Colon (tissue), 2 donors: Measurements from ENCODE around the gene UQCR10.

Source experiments
- FAIRE-seq: peaks from 2 replicates; lab custom pipeline; 2012; peaks lifted over from hg19 to GRCh38; lab: Jason Lieb, UNC
- donor health status: control.
- donor health status: control.

Gene UQCR10

GRCh38 chr22:29798318-29798717 lies 31.1 kb downstream of the UQCR10 start:
- no peak for FAIRE-seq

- FAIRE-seq, result no peak
These were observed 31.6 kb downstream of the UQCR10 start for GRCh38 chr22:29798801-29799200.

- no peak for FAIRE-seq
These were observed 32.1 kb downstream of the UQCR10 start for GRCh38 chr22:29799217-29799680.

- no peak for FAIRE-seq
These were observed 34.0 kb downstream of the UQCR10 start for GRCh38 chr22:29801153-29801552.

GRCh38 chr22:29801796-29802195 lies 34.6 kb downstream of the UQCR10 start:
- FAIRE-seq, result no peak

- FAIRE-seq, result no peak
These were observed 36.0 kb downstream of the UQCR10 start for GRCh38 chr22:29803190-29803589.

- no peak for FAIRE-seq
These were observed 37.8 kb downstream of the UQCR10 start for GRCh38 chr22:29804985-29805384.

- no peak for FAIRE-seq
These were observed 39.0 kb downstream of the UQCR10 start for GRCh38 chr22:29806196-29806595.

GRCh38 chr22:29810216-29810615 lies 43.0 kb downstream of the UQCR10 start:
- FAIRE-seq, result no peak

GRCh38 chr22:29811377-29811776 lies 44.2 kb downstream of the UQCR10 start:
- FAIRE-seq, result no peak

GRCh38 chr22:29813126-29813525 lies 46.0 kb downstream of the UQCR10 start:
- FAIRE-seq, result no peak

- no peak for FAIRE-seq
These were observed 46.4 kb downstream of the UQCR10 start for GRCh38 chr22:29813563-29813962.

- FAIRE-seq, result no peak
These were observed 46.8 kb downstream of the UQCR10 start for GRCh38 chr22:29814003-29814402.

GRCh38 chr22:29815580-29815979 lies 48.4 kb downstream of the UQCR10 start:
- no peak for FAIRE-seq

- no peak for FAIRE-seq
These were observed 49.0 kb downstream of the UQCR10 start for GRCh38 chr22:29816128-29816527.

- FAIRE-seq, result no peak
These were observed 49.4 kb downstream of the UQCR10 start for GRCh38 chr22:29816539-29816938.

- FAIRE-seq, result no peak
These were observed 49.8 kb downstream of the UQCR10 start for GRCh38 chr22:29816980-29817379.

GRCh38 chr22:29817724-29818123 lies 50.6 kb downstream of the UQCR10 start:
- no peak for FAIRE-seq

- no peak for FAIRE-seq
These were observed 52.3 kb downstream of the UQCR10 start for GRCh38 chr22:29819501-29819900.
